HG02763 (cell line): ENCODE data around the gene COL28A1.
"Not testable (repeated sequence)": the region's sequence is repeated elsewhere in the genome, so short reads cannot be mapped to it uniquely, and the experiment has no call there.

Experiments
- ATAC-seq: cut with Tn5 transposase; IDR thresholded peaks from one replicate; pipeline ENCODE4 v1.9.1; 2021; ENCODE audit warnings: mild to moderate bottlenecking, moderate library complexity; ENCODE audit not compliant: unreplicated experiment

COL28A1 gene

GRCh38 chr7:7519528-7519927 is 16.1 kb downstream of the COL28A1 start:
- ATAC-seq: no peak

DNA sequence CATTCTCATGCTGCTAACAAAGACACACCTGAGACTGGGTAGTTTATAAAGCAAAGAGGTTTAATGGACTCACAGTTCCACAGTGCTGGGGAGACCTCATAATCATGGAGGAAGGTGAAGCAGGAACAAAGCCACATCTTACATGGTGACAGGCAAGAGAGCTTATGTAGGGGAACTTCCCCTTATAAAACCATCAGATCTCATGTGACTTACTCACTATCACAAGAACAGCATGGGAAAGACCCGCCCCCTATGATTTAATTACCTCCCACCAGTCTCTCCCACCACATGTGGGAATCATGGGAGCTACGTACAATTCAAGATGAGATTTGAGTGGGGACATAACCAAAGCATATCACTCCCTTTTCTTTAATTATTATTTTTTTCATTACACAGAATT is 16.6 kb downstream of the COL28A1 start:
- no peak for ATAC-seq

DNA sequence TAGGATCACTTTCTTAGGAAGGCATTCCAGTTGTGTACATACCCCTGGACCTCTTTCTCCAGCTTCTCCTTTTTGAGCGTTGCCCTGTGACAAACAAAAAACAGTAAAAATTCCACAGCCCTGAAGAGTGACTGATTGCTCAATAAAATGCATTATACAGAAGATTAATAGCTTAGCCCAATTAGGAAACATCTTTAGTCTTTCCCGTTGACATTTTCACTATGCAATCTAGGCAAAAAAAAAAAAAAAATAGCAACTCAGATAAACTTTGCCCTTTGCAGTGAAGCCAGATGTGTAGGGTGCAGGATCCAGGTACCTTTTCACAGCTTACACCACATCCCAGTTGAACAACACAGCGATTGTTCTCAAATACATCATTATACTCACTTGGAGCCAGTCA is 17.9 kb downstream of the COL28A1 start:
- no peak for ATAC-seq

DNA sequence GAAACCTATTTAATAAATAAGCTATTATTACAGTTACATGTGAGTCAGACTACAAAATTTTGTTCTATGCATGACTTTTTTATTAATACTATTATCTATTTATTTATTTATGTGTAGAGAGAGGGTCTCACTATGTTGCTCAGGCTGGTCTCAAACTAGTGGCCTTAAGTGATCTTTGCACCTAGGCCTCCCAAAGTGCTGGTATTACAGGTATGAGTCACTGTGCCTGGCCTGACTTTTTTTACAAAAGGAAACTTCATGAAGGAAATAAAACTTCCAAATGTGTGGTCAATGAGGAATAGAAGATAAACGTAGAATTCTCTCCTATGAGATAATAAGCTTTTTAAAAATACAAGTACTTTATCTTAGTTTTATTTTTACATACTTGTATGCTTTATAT is 19.0 kb downstream of the COL28A1 start:
- ATAC-seq: no peak

- no peak for ATAC-seq
Observed at GRCh38 chr7:7516156-7516555, 19.5 kb downstream of the COL28A1 start.

DNA sequence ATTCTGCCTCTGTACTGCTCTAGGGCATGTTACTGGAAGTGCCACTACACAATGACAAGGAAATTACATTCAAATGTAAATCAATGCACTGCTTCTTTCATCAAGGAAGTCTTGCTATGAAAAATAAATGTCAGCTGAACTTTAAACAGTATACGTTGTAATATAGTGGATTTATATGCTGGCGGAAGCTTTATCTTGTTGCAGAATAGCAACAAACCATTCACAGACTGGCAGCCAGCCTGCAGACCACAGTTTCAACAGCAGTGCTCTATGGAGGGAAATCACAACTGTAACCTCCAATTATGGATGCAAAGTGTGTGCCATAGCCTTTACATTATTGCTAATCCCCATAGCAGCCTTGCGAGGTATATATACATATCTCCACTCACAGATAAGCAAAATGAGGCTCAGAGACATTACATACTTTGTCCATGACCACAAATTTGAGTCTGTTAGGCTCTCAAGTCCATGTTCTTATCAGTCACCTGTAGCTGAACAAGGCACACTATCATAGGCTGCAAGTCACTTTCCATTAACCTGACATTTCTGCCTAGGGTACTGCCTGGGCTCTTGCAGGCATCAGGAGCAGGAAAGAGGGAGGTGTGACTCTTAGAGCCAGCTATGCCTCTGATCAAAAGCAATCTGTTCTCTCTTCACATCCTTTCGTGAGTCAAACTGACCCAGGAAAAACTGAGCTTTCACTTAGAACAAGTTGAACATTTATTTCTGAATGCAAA is 22.6 kb downstream of the COL28A1 start:
- ATAC-seq: no peak

DNA sequence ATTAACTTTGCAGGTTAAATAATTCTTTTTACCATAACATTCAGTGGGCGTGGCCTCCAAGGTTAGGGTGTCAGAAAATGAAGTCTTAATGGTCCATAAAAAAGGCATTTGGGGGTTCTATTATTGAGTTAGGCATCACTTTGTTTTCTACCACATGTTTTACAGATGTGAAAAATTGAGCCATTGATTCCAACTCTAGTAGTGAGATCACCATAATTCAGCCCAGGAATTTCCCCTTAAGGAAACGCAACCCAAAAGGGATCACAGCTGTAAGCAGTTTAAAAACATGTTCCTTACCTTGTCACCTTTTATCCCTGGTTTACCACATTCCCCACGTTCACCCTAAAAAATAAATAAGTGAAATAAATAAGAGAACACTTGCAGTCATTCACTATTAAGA is 24.9 kb downstream of the COL28A1 start:
- ATAC-seq: no peak

DNA sequence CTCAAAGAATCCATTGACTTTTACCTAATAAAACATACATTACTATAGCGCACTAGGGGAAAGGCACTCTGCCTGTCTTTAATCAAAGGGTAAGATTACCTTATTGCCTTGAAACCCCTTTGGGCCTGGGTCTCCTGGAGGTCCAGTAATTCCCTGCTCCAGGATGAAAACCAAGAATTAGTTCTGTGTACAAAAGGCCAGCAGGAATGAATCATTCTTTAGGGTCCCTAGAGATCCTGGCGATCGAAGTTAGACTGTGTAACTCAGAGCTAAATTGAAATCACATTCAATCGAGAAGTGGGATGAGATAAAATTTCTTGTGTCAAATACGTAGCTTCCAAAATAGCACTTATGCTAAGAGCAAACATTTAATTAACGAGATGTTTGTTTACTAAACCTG is 29.8 kb downstream of the COL28A1 start:
- no peak for ATAC-seq

GRCh38 chr7:7504910-7505704 is 30.6 kb downstream of the COL28A1 start:
- ATAC-seq: no peak

DNA sequence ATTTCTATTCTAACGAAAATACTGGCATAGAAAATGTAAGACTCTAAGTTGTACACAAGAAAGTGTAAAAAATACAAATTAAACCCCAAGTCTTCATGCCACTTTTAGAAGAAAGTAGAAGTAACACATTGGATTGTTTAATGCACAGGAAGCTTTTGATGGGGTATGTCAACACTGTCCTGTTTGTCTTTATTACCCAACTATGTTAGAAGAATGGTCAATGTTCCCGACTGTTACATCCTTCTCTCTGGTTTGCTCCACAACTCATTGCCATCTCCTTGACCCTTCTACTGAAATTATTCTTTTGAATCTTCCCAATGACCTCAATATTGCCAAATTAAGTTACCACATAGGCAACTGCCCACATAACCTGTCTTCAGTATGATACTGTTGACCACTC is 35.8 kb downstream of the COL28A1 start:
- ATAC-seq: no peak

- ATAC-seq: no peak
Observed at GRCh38 chr7:7498856-7499255, 36.8 kb downstream of the COL28A1 start.

- ATAC-seq: no peak
Observed at GRCh38 chr7:7496311-7496710, 39.4 kb downstream of the COL28A1 start.

GRCh38 chr7:7495171-7495570 is 40.5 kb downstream of the COL28A1 start:
- no peak for ATAC-seq

DNA sequence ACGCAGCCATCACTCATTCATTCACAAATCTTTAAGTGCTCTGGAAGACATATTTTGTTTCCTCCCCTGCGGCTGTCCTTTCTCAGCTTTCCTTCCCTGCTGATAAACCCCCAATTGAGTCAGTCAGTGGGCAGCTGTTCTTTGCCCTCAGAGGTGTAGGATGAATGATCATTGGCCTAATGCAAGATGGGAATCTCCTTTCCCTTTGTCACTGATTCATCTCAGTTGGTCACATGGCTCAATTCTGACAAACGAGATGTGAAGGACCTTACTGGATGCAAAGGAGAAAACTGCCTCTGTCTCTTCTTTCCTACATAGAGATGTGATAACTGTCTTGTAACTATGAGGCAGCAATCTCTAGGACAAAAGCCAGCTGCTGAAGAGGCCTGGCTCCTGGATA is 44.6 kb downstream of the COL28A1 start:
- no peak for ATAC-seq

GRCh38 chr7:7490003-7490402 is 45.7 kb downstream of the COL28A1 start:
- no peak for ATAC-seq

GRCh38 chr7:7489546-7489945 is 46.1 kb downstream of the COL28A1 start:
- ATAC-seq: no peak

DNA sequence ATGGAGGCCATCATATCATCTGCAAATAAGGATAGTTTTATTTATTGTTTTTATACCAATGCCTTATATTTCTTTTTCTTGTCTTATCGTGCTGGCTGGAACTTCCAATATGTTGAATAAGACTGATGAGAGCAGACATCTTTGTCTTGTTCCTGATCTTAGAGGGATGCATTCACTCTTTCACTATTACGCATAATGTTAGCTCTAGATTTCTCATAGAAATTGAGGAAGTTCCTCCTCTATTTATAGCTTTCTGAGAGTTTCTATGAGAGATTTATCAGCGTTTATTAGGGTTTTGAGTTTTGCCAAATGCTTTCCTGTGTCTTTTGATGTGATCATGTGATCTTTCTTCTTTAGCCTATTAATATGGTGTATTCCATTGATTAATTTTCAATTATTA is 49.3 kb downstream of the COL28A1 start:
- no peak for ATAC-seq

GRCh38 chr7:7484072-7484471 is 51.6 kb downstream of the COL28A1 start:
- ATAC-seq: no peak

- no peak for ATAC-seq
Observed at GRCh38 chr7:7481802-7482201, 53.9 kb downstream of the COL28A1 start.

GRCh38 chr7:7479275-7479805 is 56.3 kb downstream of the COL28A1 start:
- ATAC-seq: no peak

- ATAC-seq: no peak
Observed at GRCh38 chr7:7478569-7478968, 57.1 kb downstream of the COL28A1 start.

GRCh38 chr7:7477641-7478040 is 58.0 kb downstream of the COL28A1 start:
- not testable (repeated sequence) for ATAC-seq
